Endothelial cell of umbilical vein (primary cell): ENCODE data around the gene PADI6. TPM values are rescaled to one million over a fixed set of nuclear protein-coding genes. Genes with fewer than 3 reads are reported as not detected.
"Not testable (repeated sequence)": the region's sequence is repeated elsewhere in the genome, so short reads cannot be mapped to it uniquely, and the experiment has no call there.

Source experiments
- BruUV-seq: library from RNA; stranded (reverse); fragments of 400-500 nt; replicated peaks from 2 replicates; lab custom pipeline; 2021; lab: Mats Ljungman, UMichigan
- CTCF ChIA-PET: fragments of 300-600, 350-600 bp; sonication (Branson Sonifier 250); formaldehyde crosslinking; loops from one replicate; lab custom pipeline; 2021; ENCODE audit warnings: antibody characterized with exemption, inconsistent platforms; lab: Charles Lee
- POLR2A ChIA-PET: fragments of 300-600, 350-600 bp; sonication (Branson Sonifier 250); formaldehyde crosslinking; loops from one replicate; lab custom pipeline; 2021; ENCODE audit warnings: antibody characterized with exemption, inconsistent platforms; lab: Charles Lee
- DNase-seq: peaks from one replicate; pipeline ENCODE4 v3.0.0-alpha.2; 2011; ENCODE audit warnings: low read depth, low spot score
- FAIRE-seq: peaks from 2 replicates; lab custom pipeline; 2011; peaks lifted over from hg19 to GRCh38; lab: Jason Lieb, UNC
- H2AFZ ChIP-seq: 2 replicates; pipeline ENCODE4 v1.6.0; 2012; ENCODE audit warnings: low read depth, low read length, control low read depth, inconsistent platforms
- H3K27ac ChIP-seq: 2 replicates; pipeline ENCODE4 v1.5.1; 2011; ENCODE audit warnings: low read depth, mild to moderate bottlenecking, control low read depth, low read length, moderate library complexity; ENCODE audit not compliant: insufficient read depth
- H3K27me3 ChIP-seq, 2 experiments: 2 replicates each; pipeline versions ENCODE4 v1.6.0 to v1.6.1; 2011; ENCODE audit warnings: low read length in 2 of 2, mixed read lengths in 1 of 2; ENCODE audit not compliant: control insufficient read depth in 2 of 2, insufficient read depth in 2 of 2
- H3K36me3 ChIP-seq, 2 experiments: 2 replicates in 1 of 2; 3 replicates in 1 of 2; pipeline ENCODE4 v1.5.1; 2011; ENCODE audit warnings: low read length in 2 of 2, mild to moderate bottlenecking in 1 of 2, moderate library complexity in 1 of 2; ENCODE audit not compliant: control insufficient read depth in 2 of 2, insufficient read depth in 2 of 2; ENCODE audit errors: extremely low read depth in 1 of 2
- H3K4me1 ChIP-seq: 3 replicates; pipeline ENCODE4 v1.5.1; 2011; ENCODE audit warnings: mild to moderate bottlenecking, low read length; ENCODE audit not compliant: control insufficient read depth, insufficient read depth; ENCODE audit errors: extremely low read depth
- H3K4me2 ChIP-seq: 2 replicates; pipeline ENCODE4 v1.6.1; 2011; ENCODE audit warnings: low read length, control low read depth, mixed read lengths; ENCODE audit not compliant: insufficient read depth
- H3K4me3 ChIP-seq, 3 experiments: fragments of 200-600 bp in 1 of 3; sonication (generic), shearing (Covaris generic) in 1 of 3; replicated peaks in 1 of 3; 2 replicates each; pipeline ENCODE4 v1.5.1; 2011 to 2016; ENCODE audit warnings: control low read depth in 3 of 3, low read length in 3 of 3, mild to moderate bottlenecking in 2 of 3, inconsistent platforms in 1 of 3, low read depth in 1 of 3, moderate library complexity in 1 of 3; ENCODE audit not compliant: insufficient read depth in 1 of 3
- H3K79me2 ChIP-seq: 2 replicates; pipeline ENCODE4 v1.6.0; 2012; ENCODE audit warnings: low read length, inconsistent platforms; ENCODE audit not compliant: control insufficient read depth, insufficient read depth
- H3K9ac ChIP-seq: replicated peaks from 2 replicates; pipeline ENCODE3; 2011; ENCODE audit warnings: low read length, control low read depth; ENCODE audit not compliant: insufficient read depth; ENCODE audit errors: extremely low read depth
- H3K9me1 ChIP-seq: replicated peaks from 3 replicates; pipeline ENCODE4 v1.6.0; 2011; ENCODE audit warnings: mild to moderate bottlenecking, low read length; ENCODE audit not compliant: control insufficient read depth, insufficient read depth; ENCODE audit errors: extremely low read depth
- H3K9me3 ChIP-seq: replicated peaks from 2 replicates; pipeline ENCODE4 v1.5.1; 2012; ENCODE audit warnings: low read length, inconsistent platforms; ENCODE audit not compliant: control insufficient read depth, insufficient read depth
- H4K20me1 ChIP-seq: replicated peaks from 2 replicates; pipeline ENCODE3; 2011; ENCODE audit warnings: mild to moderate bottlenecking, low read length; ENCODE audit not compliant: control insufficient read depth, insufficient read depth; ENCODE audit errors: extremely low read depth
- CTCF ChIP-seq, 2 donors: IDR thresholded peaks; 1 replicate in 1 of 2; 2 replicates in 1 of 2; pipeline ENCODE4 v1.5.1; 2011; ENCODE audit warnings: low read length in 2 of 2, mild to moderate bottlenecking in 2 of 2, moderate library complexity in 2 of 2, control low read depth in 1 of 2, inconsistent platforms in 1 of 2, low read depth in 1 of 2; ENCODE audit not compliant: insufficient read depth in 1 of 2; ENCODE audit errors: extremely low read depth in 1 of 2
- EZH2 ChIP-seq: IDR thresholded peaks from 2 replicates; pipeline ENCODE4 v1.6.1; 2012; ENCODE audit warnings: borderline replicate concordance, low read depth, mild to moderate bottlenecking, moderate library complexity, low read length, inconsistent platforms; ENCODE audit not compliant: severe bottlenecking
- FOS ChIP-seq: IDR thresholded peaks from 2 replicates; pipeline ENCODE4 v1.6.1; 2011; ENCODE audit warnings: mild to moderate bottlenecking, low read length, moderate library complexity, borderline replicate concordance; ENCODE audit not compliant: insufficient read depth
- GATA2 ChIP-seq: IDR thresholded peaks from 2 replicates; pipeline ENCODE4 v1.7.0; 2011; ENCODE audit warnings: low read depth, mild to moderate bottlenecking, moderate library complexity, mixed read lengths, low read length; ENCODE audit not compliant: insufficient read length, insufficient read depth
- JUN ChIP-seq: IDR thresholded peaks from 2 replicates; pipeline ENCODE4 v1.6.1; 2011; ENCODE audit warnings: borderline replicate concordance, low read depth; ENCODE audit not compliant: insufficient read length, insufficient read depth
- MAX ChIP-seq: IDR thresholded peaks from 2 replicates; pipeline ENCODE4 v1.6.1; 2011; ENCODE audit not compliant: insufficient read depth, insufficient read length
- MYC ChIP-seq: IDR thresholded peaks from one replicate; pipeline ENCODE4 v1.6.1; 2011; ENCODE audit warnings: mild to moderate bottlenecking, low read depth, low read length
- POLR2A ChIP-seq: IDR thresholded peaks from 2 replicates; pipeline ENCODE4 v1.6.1; 2012; ENCODE audit warnings: low read depth, mild to moderate bottlenecking, control low read depth, low read length
- POLR2AphosphoS5 ChIP-seq: IDR thresholded peaks from 2 replicates; pipeline ENCODE4 v1.6.1; 2012; ENCODE audit warnings: low read depth, mild to moderate bottlenecking, control low read depth, low read length, moderate library complexity; ENCODE audit not compliant: insufficient read depth
- dilution Hi-C: fragments of 300-500 bp; cut with MboI; formaldehyde crosslinking; loops from one replicate; pipeline ENCODE4 v1.15.0; 2019; ENCODE audit warnings: low sequenced_read_pairs; ENCODE audit not compliant: extremely low pct_ligation_motif_present
- intact Hi-C: fragments of 100-400 bp; cut with micrococcal nuclease; formaldehyde crosslinking; loops from one replicate; pipeline ENCODE4 v1.10.0; 2022
- polyA plus RNA-seq, 4 experiments: library from polyadenylated mRNA; depleted of rRNA in 3 of 4; stranded (reverse) in 3 of 4; unstranded in 1 of 4; fragments of >200 nt; gene quantifications; 2 replicates each; pipeline versions ENCODE4 v1.2.1 to v1.2.3, GENCODE V29; 2011 to 2012; ENCODE audit warnings: missing spikeins in 1 of 4
- total RNA-seq: library from RNA; stranded (reverse); gene quantifications from 2 replicates; pipeline ENCODE4 v1.2.3, GENCODE V29; 2021

The PADI6 gene
- total and polyA plus RNA-seq, 2 donors (not counting 3 experiments of a cell fraction or from before 2014, with no cell fraction given) = not detected

- H3K4me3 ChIP-seq = no peak overlapping the region
- no peak overlapping the region for H2AFZ ChIP-seq
- ChIA-PET CTCF (interaction anchor here (1.3 kb wide), 1 partner anchor 214 kb away, joined by 3 read pairs; no protein-coding TSS in a partner anchor), POLR2A (no interaction called here)
- H4K20me1 ChIP-seq = no peaks in the 10 kb centered on the region
- no peak overlapping the region for H3K4me2 ChIP-seq
- H3K27me3 ChIP-seq = no peaks in the 10 kb centered on the region
- dilution Hi-C loops (no loop called here), intact Hi-C loops (no loop called here)
- FAIRE-seq (no peak), DNase-seq (no peak)
- TF ChIP-seq MYC (no peak), EZH2 (no peak), POLR2AphosphoS5 (no peak)
- no peaks in the 10 kb centered on the region for H3K79me2 ChIP-seq
- BruUV-seq = no TSS peak
- no peaks in the 10 kb centered on the region for H3K36me3 ChIP-seq
- H3K4me1 ChIP-seq = no peaks in the 10 kb centered on the region
- H3K9me3 ChIP-seq = no peaks in the 10 kb centered on the region
- no peak overlapping the region for H3K27ac ChIP-seq
- H3K9ac ChIP-seq = no peak overlapping the region
- H3K9me1 ChIP-seq = no peaks in the 10 kb centered on the region
These were observed 31.6 kb upstream of the PADI6 start for GRCh38 chr1:17340358-17340757.

GRCh38 chr1:17342014-17342441, 30.0 kb upstream of the PADI6 start:
- no peaks in the 10 kb centered on the region for H3K4me1 ChIP-seq
- FAIRE-seq (no peak), DNase-seq (no peak)
- H2AFZ ChIP-seq = no peak overlapping the region
- no peaks in the 10 kb centered on the region for H3K36me3 ChIP-seq
- TF ChIP-seq POLR2AphosphoS5 = no peak
- TF ChIP-seq MYC = no peak
- no peak for TF ChIP-seq CTCF (IDR thresholded peaks at IDR 0.05; ENCODE audit: extremely low read depth in 1 of 2, insufficient read depth in 1 of 2, low read depth in 1 of 2, low read length in 2 of 2)
- TF ChIP-seq FOS = no peak
- TF ChIP-seq POLR2A = no peak
- no peak for TF ChIP-seq EZH2
- TF ChIP-seq GATA2 = no peak
- no peak for TF ChIP-seq JUN
- TF ChIP-seq MAX = no peak
- no peaks in the 10 kb centered on the region for H3K9me1 ChIP-seq
- H3K9me3 ChIP-seq = no peaks in the 10 kb centered on the region
- no peak overlapping the region for H3K4me3 ChIP-seq
- BruUV-seq = no TSS peak
- ChIA-PET CTCF (no interaction called here), POLR2A (no interaction called here)
- dilution Hi-C loops = no loop called here
- H3K4me2 ChIP-seq = no peak overlapping the region
- no peak overlapping the region for H3K27ac ChIP-seq
- intact Hi-C loops = no loop called here
- H3K9ac ChIP-seq = no peak overlapping the region
- no peaks in the 10 kb centered on the region for H3K27me3 ChIP-seq
- no peaks in the 10 kb centered on the region for H3K79me2 ChIP-seq
- no peaks in the 10 kb centered on the region for H4K20me1 ChIP-seq

GRCh38 chr1:17345506-17345905, 26.5 kb upstream of the PADI6 start:
- dilution Hi-C loops = not testable (repeated sequence)

More at GRCh38 chr1:17345506-17345905, 26.5 kb upstream of the PADI6 start:
- H4K20me1 ChIP-seq, H3K9ac ChIP-seq, H3K4me3 ChIP-seq, H3K9me1 ChIP-seq, H3K36me3 ChIP-seq, intact Hi-C loops, H3K27me3 ChIP-seq, DNase-seq, FAIRE-seq, POLR2A ChIA-PET, H3K9me3 ChIP-seq, H3K4me2 ChIP-seq, BruUV-seq, H3K27ac ChIP-seq, H3K79me2 ChIP-seq, H3K4me1 ChIP-seq, H2AFZ ChIP-seq: not testable (repeated sequence)
- CTCF ChIA-PET = interaction anchor here (1.3 kb wide), 1 partner anchor 10 kb away, joined by 3 read pairs; no protein-coding TSS in a partner anchor
